SKM-1 treated with dmso at 0.1 percent for 144 hours (cell line): ENCODE results near the gene TMEM33.
A peak's percentile ranks its signal among the peaks of the same experiment; 100 is the strongest.

Experiments used
- DNase-seq: peaks from one replicate; lab custom pipeline; 2025; ENCODE audit not compliant: unreplicated experiment; lab: John Stamatoyannopoulos, UW

Gene TMEM33

GRCh38 chr4:41939016-41939626, 3.9 kb downstream of the TMEM33 start:
- DNase-seq = peak; percentile 77

- no peak for DNase-seq
Measured at GRCh38 chr4:41940834-41941233, 5.6 kb downstream of the TMEM33 start.

- no peak for DNase-seq
Measured at GRCh38 chr4:41943506-41943905, 8.3 kb downstream of the TMEM33 start.

GRCh38 chr4:41944089-41944488, 8.9 kb downstream of the TMEM33 start:
- no peak for DNase-seq

- DNase-seq = no peak
Measured at GRCh38 chr4:41949531-41949930, 14.3 kb downstream of the TMEM33 start.

- peak; percentile 15 for DNase-seq
Measured at GRCh38 chr4:41957634-41958033, 22.4 kb downstream of the TMEM33 start.

- DNase-seq = peak; percentile 32
Measured at GRCh38 chr4:41963105-41963504, 27.9 kb downstream of the TMEM33 start.

- no peak for DNase-seq
Measured at GRCh38 chr4:41964401-41964800, 29.2 kb downstream of the TMEM33 start.

GRCh38 chr4:41967392-41967791, 32.2 kb downstream of the TMEM33 start:
- DNase-seq = no peak

GRCh38 chr4:41969671-41970070, 34.4 kb downstream of the TMEM33 start:
- DNase-seq = no peak

GRCh38 chr4:41975341-41975740, 40.1 kb downstream of the TMEM33 start:
- DNase-seq = no peak

- DNase-seq = no peak
Measured at GRCh38 chr4:41976775-41977516, 41.7 kb downstream of the TMEM33 start.

- peak; percentile 40 for DNase-seq
Measured at GRCh38 chr4:41977709-41978108, 42.5 kb downstream of the TMEM33 start.

GRCh38 chr4:41981456-41981855, 46.2 kb downstream of the TMEM33 start, which contains the start of gene DCAF4L1:
DCAF4L1 (plus strand) TSS chr4:41981756; CDS start chr4:41981793, 37 bp downstream.
- DNase-seq = no peak

GRCh38 chr4:41982716-41983115, 47.5 kb downstream of the TMEM33 start:
- no peak for DNase-seq

GRCh38 chr4:41985151-41985550, 49.9 kb downstream of the TMEM33 start:
- DNase-seq = no peak

- no peak for DNase-seq
Measured at GRCh38 chr4:41989994-41990364, 54.8 kb downstream of the TMEM33 start.

GRCh38 chr4:41990365-41991111, 55.3 kb downstream of the TMEM33 start, which contains the start of gene SLC30A9:
SLC30A9 (plus strand) TSS chr4:41990530; CDS start chr4:41990652, 122 bp downstream.
- DNase-seq = peak; percentile 96

- no peak for DNase-seq
Measured at GRCh38 chr4:41991916-41992767, 56.9 kb downstream of the TMEM33 start.

- DNase-seq = no peak
Measured at GRCh38 chr4:41992967-41993857, 58.0 kb downstream of the TMEM33 start.
